ENCODE data around the gene EBF4. TPM values are rescaled to one million over a fixed set of nuclear protein-coding genes. Genes with fewer than 3 reads are reported as not detected.
A peak's percentile ranks its signal among the peaks of the same experiment; 100 is the strongest.

Gene EBF4
- total and polyA plus RNA-seq, 7 experiments from 2014 or later: 0.09 to 10.5 (median 6.7) TPM

GRCh38 chr20:2657241-2657640, 35.3 kb upstream of the EBF4 start:
- peak overlapping the region in 1 of 10 donors; percentile 13 for H3K4me3 Mint-ChIP-seq
- Histone ChIP-seq H3K36me3 (ENCODE audit: control insufficient read depth in 2 of 3, insufficient read depth in 3 of 3, low read length in 3 of 3) (peaks cover 49 to 85% (median 58%) of the 10 kb centered on the region in 3 experiments), H3K27me3 (ENCODE audit: control insufficient read depth in 2 of 2, insufficient read depth in 2 of 2, low read length in 2 of 2) (no peaks in the 10 kb centered on the region), H3K4me1 (ENCODE audit: control insufficient read depth in 2 of 2, insufficient read depth in 2 of 2, low read length in 2 of 2) (peaks cover 17 to 20% of the 10 kb centered on the region in 2 donors), H3K27ac (ENCODE audit: low read depth, low read length) (no peak overlapping the region), H3K9me3 (ENCODE audit: control insufficient read depth in 2 of 3, low read length in 3 of 3) (no peaks in the 10 kb centered on the region), H3K4me3 (ENCODE audit: low read length) (no peak overlapping the region)
- H3K27me3 Mint-ChIP-seq: no peaks in the 10 kb centered on the region
- no peaks in the 10 kb centered on the region for H3K9me3 Mint-ChIP-seq
- intact Hi-C loops (cut with micrococcal nuclease): no loop called here
- POLR2A ChIA-PET: interaction anchor here (1.8 kb wide), 1 partner anchor 8 kb away, joined by 4 read pairs; no protein-coding TSS in a partner anchor
- no peak for DNase-seq
- H3K36me3 Mint-ChIP-seq: peaks cover 32 to 71% (median 49%) of the 10 kb centered on the region in 5 donors
- ATAC-seq: no peak
- H3K4me1 Mint-ChIP-seq: peaks cover 20 to 41% (median 33%) of the 10 kb centered on the region in 7 donors
- CTCF ChIA-PET: no interaction called here
- peak overlapping the region in 2 of 9 donors; percentile 35 to 77 for H3K27ac Mint-ChIP-seq

- H3K27ac Mint-ChIP-seq: peak overlapping the region in 3 of 9 donors; percentile 28 to 74 (median 35)
- CTCF ChIA-PET: interaction anchor here (0.7 kb wide), 1 partner anchor 30 kb away, joined by 3 read pairs; no protein-coding TSS in a partner anchor
- POLR2A ChIA-PET: interaction anchor here (1.8 kb wide), 1 partner anchor 8 kb away, joined by 4 read pairs; no protein-coding TSS in a partner anchor
- no peaks in the 10 kb centered on the region for H3K9me3 Mint-ChIP-seq
- Histone ChIP-seq H3K27me3 (ENCODE audit: control insufficient read depth in 2 of 2, insufficient read depth in 2 of 2, low read length in 2 of 2) (no peaks in the 10 kb centered on the region), H3K9me3 (ENCODE audit: control insufficient read depth in 2 of 3, low read length in 3 of 3) (no peaks in the 10 kb centered on the region), H3K36me3 (ENCODE audit: control insufficient read depth in 2 of 3, insufficient read depth in 3 of 3, low read length in 3 of 3) (peaks cover 49 to 89% (median 59%) of the 10 kb centered on the region in 3 experiments), H3K4me3 (ENCODE audit: low read length) (no peak overlapping the region), H3K27ac (ENCODE audit: low read depth, low read length) (no peak overlapping the region), H3K4me1 (ENCODE audit: control insufficient read depth in 2 of 2, insufficient read depth in 2 of 2, low read length in 2 of 2) (peaks cover 17 to 20% of the 10 kb centered on the region in 2 donors)
- H3K27me3 Mint-ChIP-seq: no peaks in the 10 kb centered on the region
- H3K4me3 Mint-ChIP-seq: no peak overlapping the region
- H3K36me3 Mint-ChIP-seq: peaks cover 34 to 71% (median 52%) of the 10 kb centered on the region in 5 donors
- intact Hi-C loops (cut with micrococcal nuclease): no loop called here
- DNase-seq (no peak), ATAC-seq (no peak)
- H3K4me1 Mint-ChIP-seq: peaks cover 20 to 43% (median 36%) of the 10 kb centered on the region in 7 donors
Observed at GRCh38 chr20:2657674-2658073, 34.9 kb upstream of the EBF4 start.

GRCh38 chr20:2658414-2659354, 33.9 kb upstream of the EBF4 start:
- POLR2A ChIA-PET: no interaction called here

GRCh38 chr20:2659547-2659946, 33.0 kb upstream of the EBF4 start:
- Mint-ChIP-seq H3K9me3 (peaks cover 0 to 1% (median 0%) of the 10 kb centered on the region in 11 donors), H3K27ac (peak overlapping the region in 1 of 9 donors; percentile 45), H3K36me3 (peaks cover 34 to 65% (median 56%) of the 10 kb centered on the region in 5 donors), H3K4me3 (no peak overlapping the region), H3K27me3 (peaks cover 0 to 3% (median 0%) of the 10 kb centered on the region in 5 donors), H3K4me1 (peaks cover 17 to 47% (median 39%) of the 10 kb centered on the region in 7 donors)
- Histone ChIP-seq H3K27me3 (ENCODE audit: control insufficient read depth in 2 of 2, insufficient read depth in 2 of 2, low read length in 2 of 2) (no peaks in the 10 kb centered on the region), H3K36me3 (ENCODE audit: control insufficient read depth in 2 of 3, insufficient read depth in 3 of 3, low read length in 3 of 3) (peaks cover 49 to 79% (median 53%) of the 10 kb centered on the region in 3 experiments), H3K4me1 (ENCODE audit: control insufficient read depth in 2 of 2, insufficient read depth in 2 of 2, low read length in 2 of 2) (peaks cover 10 to 19% of the 10 kb centered on the region in 2 donors), H3K4me3 (ENCODE audit: low read length) (no peak overlapping the region), H3K9me3 (ENCODE audit: control insufficient read depth in 2 of 3, low read length in 3 of 3) (no peaks in the 10 kb centered on the region), H3K27ac (ENCODE audit: low read depth, low read length) (no peak overlapping the region)
- intact Hi-C loops (cut with micrococcal nuclease): no loop called here
- POLR2A ChIA-PET: no interaction called here
- ATAC-seq: no peak
- CTCF ChIA-PET: interaction anchor here (0.6 kb wide), 2 partner anchors 38 to 1179 kb away, joined by 3 to 7 read pairs; no protein-coding TSS in a partner anchor
- DNase-seq: no peak

More at GRCh38 chr20:2658414-2659354, 33.9 kb upstream of the EBF4 start:
- Mint-ChIP-seq H3K4me1 (peaks cover 22 to 49% (median 39%) of the 10 kb centered on the region in 7 donors), H3K27me3 (no peaks in the 10 kb centered on the region), H3K36me3 (peaks cover 34 to 70% (median 52%) of the 10 kb centered on the region in 5 donors), H3K4me3 (peak overlapping the region in 1 of 10 donors; percentile 51), H3K27ac (peak overlapping the region in 5 of 9 donors; percentile 21 to 75 (median 49)), H3K9me3 (peaks cover 0 to 1% (median 0%) of the 10 kb centered on the region in 11 donors)
- Histone ChIP-seq H3K27ac (ENCODE audit: low read depth, low read length) (no peak overlapping the region), H3K36me3 (ENCODE audit: control insufficient read depth in 2 of 3, insufficient read depth in 3 of 3, low read length in 3 of 3) (peaks cover 49 to 88% (median 59%) of the 10 kb centered on the region in 3 experiments), H3K4me1 (ENCODE audit: control insufficient read depth in 2 of 2, insufficient read depth in 2 of 2, low read length in 2 of 2) (peaks cover 15 to 24% of the 10 kb centered on the region in 2 donors), H3K4me3 (ENCODE audit: low read length) (no peak overlapping the region), H3K9me3 (ENCODE audit: control insufficient read depth in 2 of 3, low read length in 3 of 3) (no peaks in the 10 kb centered on the region), H3K27me3 (ENCODE audit: control insufficient read depth in 2 of 2, insufficient read depth in 2 of 2, low read length in 2 of 2) (no peaks in the 10 kb centered on the region)
- CTCF ChIA-PET: interaction anchor here (0.7 kb wide), 1 partner anchor 29 kb away, joined by 3 read pairs; no protein-coding TSS in a partner anchor
- intact Hi-C loops (cut with micrococcal nuclease): no loop called here
- ATAC-seq (peak; percentile 31), DNase-seq (no peak)

- H3K4me1 Mint-ChIP-seq: peaks cover 10 to 40% (median 31%) of the 10 kb centered on the region in 7 donors
- Histone ChIP-seq H3K27ac (ENCODE audit: low read depth, low read length) (peak overlapping the region; percentile 87), H3K9me3 (ENCODE audit: control insufficient read depth in 2 of 3, low read length in 3 of 3) (no peaks in the 10 kb centered on the region), H3K4me3 (ENCODE audit: low read length) (peak overlapping the region; percentile 89), H3K36me3 (ENCODE audit: control insufficient read depth in 2 of 3, insufficient read depth in 3 of 3, low read length in 3 of 3) (peaks cover 16 to 40% (median 25%) of the 10 kb centered on the region in 3 experiments), H3K4me1 (ENCODE audit: control insufficient read depth in 2 of 2, insufficient read depth in 2 of 2, low read length in 2 of 2) (peaks cover 10 to 15% of the 10 kb centered on the region in 2 donors), H3K27me3 (ENCODE audit: control insufficient read depth in 2 of 2, insufficient read depth in 2 of 2, low read length in 2 of 2) (no peaks in the 10 kb centered on the region)
- DNase-seq (no peak), ATAC-seq (no peak)
- peak overlapping the region; percentile 87 to 97 (median 94) for H3K4me3 Mint-ChIP-seq
- H3K27me3 Mint-ChIP-seq: peaks cover 0 to 5% (median 0%) of the 10 kb centered on the region in 5 donors
- ChIA-PET CTCF (no interaction called here), POLR2A (interaction anchor here (1.3 to 8.4 kb wide), 7 partner anchors 11 to 193 kb away, joined by 4 to 183 read pairs (median 10); partner anchors contain the start of genes NOP56 and SNRPB)
- peak overlapping the region; percentile 94 to 99 (median 97) for H3K27ac Mint-ChIP-seq
- intact Hi-C loops (cut with micrococcal nuclease): no loop called here
- H3K36me3 Mint-ChIP-seq: peaks cover 19 to 35% (median 29%) of the 10 kb centered on the region in 5 donors
- peaks cover 0 to 1% (median 0%) of the 10 kb centered on the region in 11 donors for H3K9me3 Mint-ChIP-seq
Observed at GRCh38 chr20:2663364-2663886, 29.2 kb upstream of the EBF4 start.
